Stimulated activated memory B cell treated with anti-CD40 and anti-IgM and Interleukin-4, amounts not matched to agents 10 μg/mL and 1 μg/mL and 100 μg/mL, for 72 hours (primary cell): ENCODE data around the gene STARD8.

ENCODE experiments used
- ATAC-seq: fragments of 150-1000 bp; cut with Tn5 transposase; 2 replicates; pipeline ENCODE4 v1.10.0; 2021
- H3K27ac Mint-ChIP-seq: one replicate; pipeline ENCODE4 v1.8.0; 2022; ENCODE audit warnings: mild to moderate bottlenecking, mixed read lengths
- H3K27me3 Mint-ChIP-seq: one replicate; pipeline ENCODE4 v1.8.0; 2022; ENCODE audit warnings: mixed read lengths
- H3K36me3 Mint-ChIP-seq: one replicate; pipeline ENCODE4 v1.8.0; 2022; ENCODE audit warnings: mixed read lengths
- H3K4me1 Mint-ChIP-seq: one replicate; pipeline ENCODE4 v1.8.0; 2022; ENCODE audit warnings: mixed read lengths
- H3K4me3 Mint-ChIP-seq: one replicate; pipeline ENCODE4 v1.8.0; 2022; ENCODE audit warnings: mild to moderate bottlenecking, moderate library complexity, mixed read lengths
- H3K9me3 Mint-ChIP-seq: one replicate; pipeline ENCODE4 v1.8.0; 2022; ENCODE audit warnings: mixed read lengths

The STARD8 gene

GRCh38 chrX:68711845-68712244 lies 64.4 kb downstream of the STARD8 start:
- no peaks in the 10 kb centered on the region for H3K4me1 Mint-ChIP-seq
- ATAC-seq, result no peak
- H3K36me3 Mint-ChIP-seq, result no peaks in the 10 kb centered on the region
- H3K27me3 Mint-ChIP-seq, result no peaks in the 10 kb centered on the region
- no peak overlapping the region for H3K4me3 Mint-ChIP-seq
- no peak overlapping the region for H3K27ac Mint-ChIP-seq
- H3K9me3 Mint-ChIP-seq, result no peaks in the 10 kb centered on the region

- H3K27me3 Mint-ChIP-seq, result no peaks in the 10 kb centered on the region
- H3K4me3 Mint-ChIP-seq, result no peak overlapping the region
- H3K9me3 Mint-ChIP-seq, result no peaks in the 10 kb centered on the region
- no peaks in the 10 kb centered on the region for H3K4me1 Mint-ChIP-seq
- no peak overlapping the region for H3K27ac Mint-ChIP-seq
- no peaks in the 10 kb centered on the region for H3K36me3 Mint-ChIP-seq
- ATAC-seq, result no peak
These were observed 67.4 kb downstream of the STARD8 start for GRCh38 chrX:68714856-68715255.

GRCh38 chrX:68717196-68717595 lies 69.7 kb downstream of the STARD8 start:
- no peak overlapping the region for H3K4me3 Mint-ChIP-seq
- no peaks in the 10 kb centered on the region for H3K27me3 Mint-ChIP-seq
- no peak overlapping the region for H3K27ac Mint-ChIP-seq
- no peaks in the 10 kb centered on the region for H3K36me3 Mint-ChIP-seq
- no peaks in the 10 kb centered on the region for H3K9me3 Mint-ChIP-seq
- ATAC-seq, result no peak
- H3K4me1 Mint-ChIP-seq, result no peaks in the 10 kb centered on the region

- Mint-ChIP-seq H3K9me3 (no peaks in the 10 kb centered on the region), H3K27ac (no peak overlapping the region), H3K36me3 (no peaks in the 10 kb centered on the region), H3K27me3 (no peaks in the 10 kb centered on the region), H3K4me3 (no peak overlapping the region), H3K4me1 (no peaks in the 10 kb centered on the region)
- ATAC-seq, result no peak
These were observed 70.4 kb downstream of the STARD8 start for GRCh38 chrX:68717663-68718442.

GRCh38 chrX:68718443-68718820 lies 71.0 kb downstream of the STARD8 start:
- no peaks in the 10 kb centered on the region for H3K36me3 Mint-ChIP-seq
- H3K4me1 Mint-ChIP-seq, result no peaks in the 10 kb centered on the region
- H3K4me3 Mint-ChIP-seq, result no peak overlapping the region
- ATAC-seq, result no peak
- H3K9me3 Mint-ChIP-seq, result no peaks in the 10 kb centered on the region
- H3K27ac Mint-ChIP-seq, result no peak overlapping the region
- no peaks in the 10 kb centered on the region for H3K27me3 Mint-ChIP-seq

- no peaks in the 10 kb centered on the region for H3K36me3 Mint-ChIP-seq
- ATAC-seq, result no peak
- no peaks in the 10 kb centered on the region for H3K27me3 Mint-ChIP-seq
- H3K4me3 Mint-ChIP-seq, result no peak overlapping the region
- H3K9me3 Mint-ChIP-seq, result no peaks in the 10 kb centered on the region
- H3K27ac Mint-ChIP-seq, result no peak overlapping the region
- H3K4me1 Mint-ChIP-seq, result no peaks in the 10 kb centered on the region
These were observed 71.9 kb downstream of the STARD8 start for GRCh38 chrX:68719181-68719903.

GRCh38 chrX:68719904-68720614 lies 72.6 kb downstream of the STARD8 start:
- Mint-ChIP-seq H3K4me1 (no peaks in the 10 kb centered on the region), H3K9me3 (no peaks in the 10 kb centered on the region), H3K4me3 (no peak overlapping the region), H3K36me3 (no peaks in the 10 kb centered on the region), H3K27ac (no peak overlapping the region), H3K27me3 (no peaks in the 10 kb centered on the region)
- ATAC-seq, result no peak

GRCh38 chrX:68720851-68721250 lies 73.4 kb downstream of the STARD8 start:
- Mint-ChIP-seq H3K4me1 (no peaks in the 10 kb centered on the region), H3K4me3 (no peak overlapping the region), H3K27me3 (no peaks in the 10 kb centered on the region), H3K36me3 (no peaks in the 10 kb centered on the region), H3K9me3 (no peaks in the 10 kb centered on the region), H3K27ac (no peak overlapping the region)
- no peak for ATAC-seq

GRCh38 chrX:68721546-68721945 lies 74.1 kb downstream of the STARD8 start:
- Mint-ChIP-seq H3K9me3 (no peaks in the 10 kb centered on the region), H3K27me3 (no peaks in the 10 kb centered on the region), H3K4me1 (no peaks in the 10 kb centered on the region), H3K36me3 (no peaks in the 10 kb centered on the region), H3K4me3 (no peak overlapping the region), H3K27ac (no peak overlapping the region)
- ATAC-seq, result no peak

- Mint-ChIP-seq H3K9me3 (no peaks in the 10 kb centered on the region), H3K4me1 (no peaks in the 10 kb centered on the region), H3K4me3 (no peak overlapping the region), H3K36me3 (no peaks in the 10 kb centered on the region), H3K27me3 (no peaks in the 10 kb centered on the region), H3K27ac (no peak overlapping the region)
- no peak for ATAC-seq
These were observed 74.8 kb downstream of the STARD8 start for GRCh38 chrX:68721991-68722860.

GRCh38 chrX:68723491-68724155 lies 76.2 kb downstream of the STARD8 start:
- H3K4me1 Mint-ChIP-seq, result no peaks in the 10 kb centered on the region
- no peaks in the 10 kb centered on the region for H3K9me3 Mint-ChIP-seq
- no peaks in the 10 kb centered on the region for H3K27me3 Mint-ChIP-seq
- H3K27ac Mint-ChIP-seq, result no peak overlapping the region
- H3K4me3 Mint-ChIP-seq, result no peak overlapping the region
- no peak for ATAC-seq
- no peaks in the 10 kb centered on the region for H3K36me3 Mint-ChIP-seq

- Mint-ChIP-seq H3K4me3 (no peak overlapping the region), H3K4me1 (no peaks in the 10 kb centered on the region), H3K27me3 (no peaks in the 10 kb centered on the region), H3K9me3 (no peaks in the 10 kb centered on the region), H3K36me3 (no peaks in the 10 kb centered on the region), H3K27ac (no peak overlapping the region)
- ATAC-seq, result no peak
These were observed 77.1 kb downstream of the STARD8 start for GRCh38 chrX:68724531-68725020.

GRCh38 chrX:68725756-68726365 lies 78.4 kb downstream of the STARD8 start:
- Mint-ChIP-seq H3K27me3 (no peaks in the 10 kb centered on the region), H3K9me3 (no peaks in the 10 kb centered on the region), H3K4me1 (no peaks in the 10 kb centered on the region), H3K4me3 (no peak overlapping the region), H3K36me3 (no peaks in the 10 kb centered on the region), H3K27ac (no peak overlapping the region)
- ATAC-seq, result no peak

- Mint-ChIP-seq H3K27ac (no peak overlapping the region), H3K4me3 (no peak overlapping the region), H3K27me3 (no peaks in the 10 kb centered on the region), H3K9me3 (no peaks in the 10 kb centered on the region), H3K36me3 (no peaks in the 10 kb centered on the region), H3K4me1 (no peaks in the 10 kb centered on the region)
- no peak for ATAC-seq
These were observed 78.9 kb downstream of the STARD8 start for GRCh38 chrX:68726366-68726765.
